Measurements from ENCODE around the gene DLG5.

DLG5 gene

GRCh38 chr10:77879710-77880109 is 46.8 kb downstream of the DLG5 start:
- Histone ChIP-seq H3K9me3 (ENCODE audit: control insufficient read depth, insufficient read depth, low read length) (no peaks in the 10 kb centered on the region), H3K4me3 (ENCODE audit: low read length) (no peak overlapping the region), H3K27ac (ENCODE audit: low read length) (no peak overlapping the region), H3K27me3 (ENCODE audit: control insufficient read depth, insufficient read depth, low read length) (no peaks in the 10 kb centered on the region), H3K4me1 (ENCODE audit: control insufficient read depth, insufficient read depth, low read length) (peaks cover 8% of the 10 kb centered on the region), H3K36me3 (ENCODE audit: control insufficient read depth, insufficient read depth, low read length) (no peaks in the 10 kb centered on the region)
- no CpG with 5 or more reads among the region's 3 CpGs for WGBS (ENCODE audit: insufficient coverage, insufficient read length)
- no peak for DNase-seq (ENCODE audit: low read depth, low spot score)

GRCh38 chr10:77879065-77879464 is 47.5 kb downstream of the DLG5 start:
- peaks cover 8% of the 10 kb centered on the region for H3K4me1 ChIP-seq (ENCODE audit: control insufficient read depth, insufficient read depth, low read length)
- peak overlapping the region; percentile 49 for H3K27ac ChIP-seq (ENCODE audit: low read length)
- no peaks in the 10 kb centered on the region for H3K27me3 ChIP-seq (ENCODE audit: control insufficient read depth, insufficient read depth, low read length)
- no peaks in the 10 kb centered on the region for H3K9me3 ChIP-seq (ENCODE audit: control insufficient read depth, insufficient read depth, low read length)
- H3K36me3 ChIP-seq (ENCODE audit: control insufficient read depth, insufficient read depth, low read length), result no peaks in the 10 kb centered on the region
- DNase-seq (ENCODE audit: low read depth, low spot score), result no peak
- H3K4me3 ChIP-seq (ENCODE audit: low read length), result no peak overlapping the region
- no CpG with 5 or more reads among the region's 4 CpGs for WGBS (ENCODE audit: insufficient coverage, insufficient read length)

- DNase-seq (ENCODE audit: low read depth, low spot score), result peak; percentile 85
Measured at GRCh38 chr10:77877441-77878344, 48.9 kb downstream of the DLG5 start.

GRCh38 chr10:77875730-77876129 is 50.8 kb downstream of the DLG5 start:
- Histone ChIP-seq H3K9me3 (ENCODE audit: control insufficient read depth, insufficient read depth, low read length) (no peaks in the 10 kb centered on the region), H3K27ac (ENCODE audit: low read length) (no peak overlapping the region), H3K36me3 (ENCODE audit: control insufficient read depth, insufficient read depth, low read length) (no peaks in the 10 kb centered on the region), H3K4me1 (ENCODE audit: control insufficient read depth, insufficient read depth, low read length) (peaks cover 8% of the 10 kb centered on the region), H3K4me3 (ENCODE audit: low read length) (no peak overlapping the region), H3K27me3 (ENCODE audit: control insufficient read depth, insufficient read depth, low read length) (no peaks in the 10 kb centered on the region)
- no peak for DNase-seq (ENCODE audit: low read depth, low spot score)
- WGBS (ENCODE audit: insufficient coverage, insufficient read length), result no CpG with 5 or more reads among the region's 5 CpGs

More at GRCh38 chr10:77877441-77878344, 48.9 kb downstream of the DLG5 start:
- H3K9me3 ChIP-seq (ENCODE audit: control insufficient read depth, insufficient read depth, low read length), result no peaks in the 10 kb centered on the region
- no CpG with 5 or more reads among the region's 16 CpGs for WGBS (ENCODE audit: insufficient coverage, insufficient read length)
- no peaks in the 10 kb centered on the region for H3K36me3 ChIP-seq (ENCODE audit: control insufficient read depth, insufficient read depth, low read length)
- peaks cover 8% of the 10 kb centered on the region for H3K4me1 ChIP-seq (ENCODE audit: control insufficient read depth, insufficient read depth, low read length)
- H3K4me3 ChIP-seq (ENCODE audit: low read length), result no peak overlapping the region
- peak overlapping the region; percentile 49 for H3K27ac ChIP-seq (ENCODE audit: low read length)
- no peaks in the 10 kb centered on the region for H3K27me3 ChIP-seq (ENCODE audit: control insufficient read depth, insufficient read depth, low read length)

GRCh38 chr10:77874872-77875271 is 51.7 kb downstream of the DLG5 start:
- Histone ChIP-seq H3K4me3 (ENCODE audit: low read length) (no peak overlapping the region), H3K36me3 (ENCODE audit: control insufficient read depth, insufficient read depth, low read length) (no peaks in the 10 kb centered on the region), H3K4me1 (ENCODE audit: control insufficient read depth, insufficient read depth, low read length) (peaks cover 8% of the 10 kb centered on the region), H3K27me3 (ENCODE audit: control insufficient read depth, insufficient read depth, low read length) (no peaks in the 10 kb centered on the region), H3K9me3 (ENCODE audit: control insufficient read depth, insufficient read depth, low read length) (no peaks in the 10 kb centered on the region), H3K27ac (ENCODE audit: low read length) (no peak overlapping the region)
- DNase-seq (ENCODE audit: low read depth, low spot score), result no peak
- no CpG with 5 or more reads among the region's 3 CpGs for WGBS (ENCODE audit: insufficient coverage, insufficient read length)

- H3K4me1 ChIP-seq (ENCODE audit: control insufficient read depth, insufficient read depth, low read length), result peaks cover 8% of the 10 kb centered on the region
- no peak for DNase-seq (ENCODE audit: low read depth, low spot score)
- WGBS (ENCODE audit: insufficient coverage, insufficient read length), result no CpG with 5 or more reads among the region's 15 CpGs
- H3K27ac ChIP-seq (ENCODE audit: low read length), result no peak overlapping the region
- no peaks in the 10 kb centered on the region for H3K9me3 ChIP-seq (ENCODE audit: control insufficient read depth, insufficient read depth, low read length)
- H3K4me3 ChIP-seq (ENCODE audit: low read length), result no peak overlapping the region
- H3K27me3 ChIP-seq (ENCODE audit: control insufficient read depth, insufficient read depth, low read length), result no peaks in the 10 kb centered on the region
- no peaks in the 10 kb centered on the region for H3K36me3 ChIP-seq (ENCODE audit: control insufficient read depth, insufficient read depth, low read length)
Measured at GRCh38 chr10:77873536-77874380, 52.8 kb downstream of the DLG5 start.

GRCh38 chr10:77872947-77873535 is 53.5 kb downstream of the DLG5 start:
- DNase-seq (ENCODE audit: low read depth, low spot score), result no peak
- peaks cover 2% of the 10 kb centered on the region; the same call in 1 of the 2 replicates for H3K4me1 ChIP-seq (ENCODE audit: control insufficient read depth, insufficient read depth, low read length)
- H3K27me3 ChIP-seq (ENCODE audit: control insufficient read depth, insufficient read depth, low read length), result no peaks in the 10 kb centered on the region
- H3K27ac ChIP-seq (ENCODE audit: low read length), result no peak overlapping the region
- no peak overlapping the region for H3K4me3 ChIP-seq (ENCODE audit: low read length)
- H3K9me3 ChIP-seq (ENCODE audit: control insufficient read depth, insufficient read depth, low read length), result no peaks in the 10 kb centered on the region
- no peaks in the 10 kb centered on the region for H3K36me3 ChIP-seq (ENCODE audit: control insufficient read depth, insufficient read depth, low read length)
- no CpG with 5 or more reads among the region's 7 CpGs for WGBS (ENCODE audit: insufficient coverage, insufficient read length)

- Histone ChIP-seq H3K9me3 (ENCODE audit: control insufficient read depth, insufficient read depth, low read length) (no peaks in the 10 kb centered on the region), H3K4me3 (ENCODE audit: low read length) (no peak overlapping the region), H3K4me1 (ENCODE audit: control insufficient read depth, insufficient read depth, low read length) (no peaks in the 10 kb centered on the region), H3K36me3 (ENCODE audit: control insufficient read depth, insufficient read depth, low read length) (no peaks in the 10 kb centered on the region), H3K27me3 (ENCODE audit: control insufficient read depth, insufficient read depth, low read length) (no peaks in the 10 kb centered on the region), H3K27ac (ENCODE audit: low read length) (no peak overlapping the region)
- no CpG with 5 or more reads among the region's 18 CpGs for WGBS (ENCODE audit: insufficient coverage, insufficient read length)
- DNase-seq (ENCODE audit: low read depth, low spot score), result no peak
Measured at GRCh38 chr10:77872151-77872946, 54.2 kb downstream of the DLG5 start.

GRCh38 chr10:77869626-77870420 is 56.7 kb downstream of the DLG5 start:
- Histone ChIP-seq H3K27ac (ENCODE audit: low read length) (no peak overlapping the region), H3K4me3 (ENCODE audit: low read length) (no peak overlapping the region), H3K36me3 (ENCODE audit: control insufficient read depth, insufficient read depth, low read length) (no peaks in the 10 kb centered on the region; the same call in 1 of the 2 replicates), H3K9me3 (ENCODE audit: control insufficient read depth, insufficient read depth, low read length) (no peaks in the 10 kb centered on the region), H3K27me3 (ENCODE audit: control insufficient read depth, insufficient read depth, low read length) (no peaks in the 10 kb centered on the region), H3K4me1 (ENCODE audit: control insufficient read depth, insufficient read depth, low read length) (peaks cover 7% of the 10 kb centered on the region)
- no peak for DNase-seq (ENCODE audit: low read depth, low spot score)
- no CpG with 5 or more reads among the region's 4 CpGs for WGBS (ENCODE audit: insufficient coverage, insufficient read length)
